ENCODE data around the gene ATP2B2. TPM values are rescaled to one million over a fixed set of nuclear protein-coding genes. Genes with fewer than 3 reads are reported as not detected.

The ATP2B2 gene
- total and polyA plus RNA-seq, 9 of the 15 experiments (the other 6 are each of a cell fraction or from before 2014, with no cell fraction given): 0.06 TPM; not detected in 8

GRCh38 chr3:10394491-10395025, 110.8 kb downstream of the ATP2B2 start:
- FAIRE-seq: no peak
- BruUV-seq (replicated peaks): no TSS peak
- CTCF ChIA-PET (ENCODE audit: low intra/inter-chr PET ratio): no interaction called here

More at GRCh38 chr3:10394491-10395025, 110.8 kb downstream of the ATP2B2 start:
- Histone ChIP-seq H4K20me1 (replicated peaks; ENCODE audit: control insufficient read depth, insufficient read depth, low read length) (peaks cover 13% of the 10 kb centered on the region; the same call in 1 of the 2 replicates), H3K27me3 (ENCODE audit: control insufficient read depth in 2 of 2, insufficient read depth in 2 of 2, low read length in 2 of 2) (peaks cover 6 to 85% of the 10 kb centered on the region in 2 experiments; a peak in 3 of 5 replicates), H3K9me3 (replicated peaks; ENCODE audit: control insufficient read depth, insufficient read depth, low read depth, low read length) (no peaks in the 10 kb centered on the region), H3K36me3 (ENCODE audit: control insufficient read depth, insufficient read depth, low read length) (no peaks in the 10 kb centered on the region), H3K4me2 (ENCODE audit: insufficient read depth, low read length) (no peak overlapping the region), H3K9me1 (ENCODE audit: control insufficient read depth, insufficient read depth, low read length) (no peaks in the 10 kb centered on the region), H3K27ac (ENCODE audit: extremely low read depth, low read depth, low read length) (no peak overlapping the region), H3K4me1 (replicated peaks in 1 of 2; ENCODE audit: control insufficient read depth in 2 of 2, insufficient read depth in 2 of 2, low read length in 2 of 2) (no peaks in the 10 kb centered on the region; a peak in 1 of 5 replicates), H3K4me3 (no peak overlapping the region), H2AFZ (ENCODE audit: low read depth, low read length) (no peak overlapping the region), H3K79me2 (ENCODE audit: control insufficient read depth, insufficient read depth, low read length) (no peaks in the 10 kb centered on the region), H3K9ac (ENCODE audit: insufficient read depth in 1 of 2, low read depth in 2 of 2, low read length in 2 of 2) (no peak overlapping the region)
- no peak for TF ChIP-seq ZC3H11A (IDR thresholded peaks at IDR 0.05; ENCODE audit: low read depth, low read length)
- TF ChIP-seq TFE3 (CRISPR knock-in tag; IDR thresholded peaks at IDR 0.05): no peak
- TF ChIP-seq WHSC1 (IDR thresholded peaks at IDR 0.05; ENCODE audit: low read length): no peak
- no peak for ATAC-seq
- intact Hi-C loops (cut with micrococcal nuclease): no loop called here
- POLR2A ChIA-PET: no interaction called here
- no peak for DNase-seq (ENCODE audit: extremely low read depth in 1 of 4, low spot score in 3 of 4)
- 3% methylated on average over 14 of the region's 15 CpGs for WGBS (ENCODE audit: insufficient coverage, low coverage, missing lambda C conversion rate)
- in situ Hi-C loops (cut with MboI): no loop called here
